ENCODE data around the gene MEIG1. TPM values are rescaled to one million over a fixed set of nuclear protein-coding genes. Genes with fewer than 3 reads are reported as not detected.
"Not testable (repeated sequence)": the region's sequence is repeated elsewhere in the genome, so short reads cannot be mapped to it uniquely, and the experiment has no call there.

MEIG1 gene
- total RNA-seq, 3 donors from 2014 or later (not counting 1 experiment from before 2014, with no cell fraction given), result not detected

DNA sequence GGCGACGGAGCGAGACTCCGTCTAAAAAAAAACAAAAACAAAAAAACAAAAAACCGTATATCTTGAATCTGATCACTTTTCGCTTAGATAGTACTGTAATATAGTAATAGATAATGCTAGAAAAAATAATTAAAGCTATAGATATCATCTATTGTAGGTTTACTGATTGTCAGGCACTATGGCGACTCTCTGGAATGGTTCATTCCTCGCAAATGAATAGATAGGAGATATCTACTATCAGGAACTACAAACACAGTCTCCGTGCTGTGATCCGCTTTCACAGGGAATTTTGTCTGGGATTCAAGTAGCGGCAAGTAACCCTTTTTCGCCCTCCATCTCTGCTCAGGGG, 342 bp upstream of the MEIG1 start:
- H3K9me3 ChIP-seq (ENCODE audit: control insufficient read depth, insufficient read depth, low read length), result no peaks in the 10 kb centered on the region
- no peaks in the 10 kb centered on the region for H3K36me3 ChIP-seq (ENCODE audit: control insufficient read depth, insufficient read depth, low read length)
- no peaks in the 10 kb centered on the region for H3K36me3 Mint-ChIP-seq
- peak overlapping the region; percentile 95 to 96 for H3K27ac Mint-ChIP-seq
- peaks cover 17% of the 10 kb centered on the region for H3K4me1 ChIP-seq (ENCODE audit: control insufficient read depth, insufficient read depth, low read length)
- H3K27ac ChIP-seq (ENCODE audit: low read length), result peak overlapping the region; percentile 76
- no peaks in the 10 kb centered on the region for H3K27me3 ChIP-seq (ENCODE audit: control insufficient read depth, insufficient read depth, low read length)
- H3K4me3 ChIP-seq (ENCODE audit: low read length), result peak overlapping the region; percentile 78
- WGBS (ENCODE audit: insufficient coverage), result 13% methylated on average over 4 of the region's 12 CpGs
- H3K4me1 Mint-ChIP-seq, result peaks cover 22 to 26% of the 10 kb centered on the region in 2 donors
- no peaks in the 10 kb centered on the region for H3K27me3 Mint-ChIP-seq (ENCODE audit: low read depth in 2 of 2)
- ATAC-seq (no peak), DNase-seq (no peak)
- TF ChIP-seq, protein P1, sequence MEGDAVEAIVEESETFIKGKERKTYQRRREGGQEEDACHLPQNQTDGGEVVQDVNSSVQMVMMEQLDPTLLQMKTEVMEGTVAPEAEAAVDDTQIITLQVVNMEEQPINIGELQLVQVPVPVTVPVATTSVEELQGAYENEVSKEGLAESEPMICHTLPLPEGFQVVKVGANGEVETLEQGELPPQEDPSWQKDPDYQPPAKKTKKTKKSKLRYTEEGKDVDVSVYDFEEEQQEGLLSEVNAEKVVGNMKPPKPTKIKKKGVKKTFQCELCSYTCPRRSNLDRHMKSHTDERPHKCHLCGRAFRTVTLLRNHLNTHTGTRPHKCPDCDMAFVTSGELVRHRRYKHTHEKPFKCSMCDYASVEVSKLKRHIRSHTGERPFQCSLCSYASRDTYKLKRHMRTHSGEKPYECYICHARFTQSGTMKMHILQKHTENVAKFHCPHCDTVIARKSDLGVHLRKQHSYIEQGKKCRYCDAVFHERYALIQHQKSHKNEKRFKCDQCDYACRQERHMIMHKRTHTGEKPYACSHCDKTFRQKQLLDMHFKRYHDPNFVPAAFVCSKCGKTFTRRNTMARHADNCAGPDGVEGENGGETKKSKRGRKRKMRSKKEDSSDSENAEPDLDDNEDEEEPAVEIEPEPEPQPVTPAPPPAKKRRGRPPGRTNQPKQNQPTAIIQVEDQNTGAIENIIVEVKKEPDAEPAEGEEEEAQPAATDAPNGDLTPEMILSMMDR (IDR thresholded peaks at IDR 0.05), result no peak
- H3K9me3 Mint-ChIP-seq, result no peaks in the 10 kb centered on the region
- intact Hi-C loops (cut with micrococcal nuclease), result no loop called here
- peak overlapping the region; percentile 97 for H3K4me3 Mint-ChIP-seq

DNA sequence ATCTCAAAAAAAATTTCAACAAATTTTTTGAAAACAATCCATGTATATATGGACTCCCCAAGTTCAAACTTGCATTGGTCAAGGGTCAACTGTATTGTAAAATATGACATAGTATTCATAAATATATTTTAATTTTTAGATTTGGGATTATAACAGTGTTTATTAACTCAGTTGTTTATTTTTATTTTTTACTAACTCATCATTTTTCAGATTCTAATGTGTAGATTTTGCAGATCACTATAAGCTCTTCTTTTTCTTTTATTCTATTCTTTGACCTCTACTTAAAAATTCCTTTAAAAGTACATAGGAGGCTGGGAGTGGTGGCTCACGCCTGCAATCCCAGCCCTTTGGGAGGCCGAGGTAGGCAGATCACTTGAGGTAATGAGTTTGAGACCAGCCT, 8.7 kb downstream of the MEIG1 start:
- H3K4me1 Mint-ChIP-seq, result no peaks in the 10 kb centered on the region
- H3K9me3 Mint-ChIP-seq, result no peaks in the 10 kb centered on the region
- ATAC-seq, result no peak
- Histone ChIP-seq H3K36me3 (ENCODE audit: control insufficient read depth, insufficient read depth, low read length) (no peaks in the 10 kb centered on the region), H3K27me3 (ENCODE audit: control insufficient read depth, insufficient read depth, low read length) (no peaks in the 10 kb centered on the region), H3K9me3 (ENCODE audit: control insufficient read depth, insufficient read depth, low read length) (no peaks in the 10 kb centered on the region), H3K27ac (ENCODE audit: low read length) (no peak overlapping the region), H3K4me3 (ENCODE audit: low read length) (no peak overlapping the region), H3K4me1 (ENCODE audit: control insufficient read depth, insufficient read depth, low read length) (no peaks in the 10 kb centered on the region)
- no peak overlapping the region for H3K27ac Mint-ChIP-seq
- H3K27me3 Mint-ChIP-seq (ENCODE audit: low read depth in 2 of 2), result no peaks in the 10 kb centered on the region
- 92% methylated on average over 2 of the region's 2 CpGs for WGBS (ENCODE audit: insufficient coverage)
- TF ChIP-seq, protein P1 (IDR thresholded peaks at IDR 0.05), result no peak
- intact Hi-C loops (cut with micrococcal nuclease), result no loop called here
- no peak for DNase-seq
- H3K4me3 Mint-ChIP-seq, result no peak overlapping the region
- no peaks in the 10 kb centered on the region for H3K36me3 Mint-ChIP-seq

DNA sequence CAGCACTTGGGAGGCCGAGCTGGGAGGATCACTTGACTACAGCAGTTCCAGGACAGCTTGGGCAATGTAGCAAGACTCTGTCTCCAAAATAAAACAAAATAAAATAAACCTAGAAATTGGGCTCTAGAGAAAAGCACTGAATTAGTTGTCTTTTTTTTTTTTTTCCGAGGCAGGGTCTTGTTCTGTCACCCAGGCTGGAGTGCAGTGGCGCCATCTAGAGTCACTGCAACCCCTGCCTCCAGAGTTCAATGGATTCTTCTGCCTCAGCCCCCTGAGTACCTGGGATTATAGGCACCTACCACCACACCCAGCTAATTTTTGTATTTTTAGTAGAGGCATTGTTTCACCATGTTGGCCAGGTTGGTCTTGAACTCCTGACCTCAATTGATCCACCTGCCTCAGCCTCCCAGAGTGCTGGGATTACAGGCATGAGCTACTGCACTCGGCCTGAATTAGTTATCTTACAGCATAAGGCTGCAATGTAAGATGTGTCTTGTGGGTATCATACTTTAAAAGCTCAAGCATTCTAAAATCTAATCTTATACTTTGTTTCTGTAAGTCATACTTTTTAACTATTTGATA, 12.8 kb downstream of the MEIG1 start:
- no peaks in the 10 kb centered on the region for H3K36me3 ChIP-seq (ENCODE audit: control insufficient read depth, insufficient read depth, low read length)
- intact Hi-C loops (cut with micrococcal nuclease), result loop anchor here (1.0 to 2.0 kb wide), 2 partner anchors 473 to 775 kb away; no protein-coding TSS in a partner anchor
- Mint-ChIP-seq H3K27ac (no peak overlapping the region), H3K36me3 (no peaks in the 10 kb centered on the region), H3K9me3 (no peaks in the 10 kb centered on the region), H3K4me1 (peaks cover 0 to 8% of the 10 kb centered on the region in 2 donors), H3K4me3 (no peak overlapping the region), H3K27me3 (ENCODE audit: low read depth in 2 of 2) (peaks cover 8 to 11% of the 10 kb centered on the region in 2 donors)
- H3K27ac ChIP-seq (ENCODE audit: low read length), result no peak overlapping the region
- ATAC-seq (no peak), DNase-seq (peak in 1 of 2 donors; percentile 72)
- TF ChIP-seq, protein P1 (IDR thresholded peaks at IDR 0.05), result peak; percentile 61
- no peaks in the 10 kb centered on the region for H3K9me3 ChIP-seq (ENCODE audit: control insufficient read depth, insufficient read depth, low read length)
- H3K4me3 ChIP-seq (ENCODE audit: low read length), result no peak overlapping the region
- 37% methylated on average over 3 of the region's 4 CpGs for WGBS (ENCODE audit: insufficient coverage)
- H3K4me1 ChIP-seq (ENCODE audit: control insufficient read depth, insufficient read depth, low read length), result no peaks in the 10 kb centered on the region
- H3K27me3 ChIP-seq (ENCODE audit: control insufficient read depth, insufficient read depth, low read length), result no peaks in the 10 kb centered on the region

DNA sequence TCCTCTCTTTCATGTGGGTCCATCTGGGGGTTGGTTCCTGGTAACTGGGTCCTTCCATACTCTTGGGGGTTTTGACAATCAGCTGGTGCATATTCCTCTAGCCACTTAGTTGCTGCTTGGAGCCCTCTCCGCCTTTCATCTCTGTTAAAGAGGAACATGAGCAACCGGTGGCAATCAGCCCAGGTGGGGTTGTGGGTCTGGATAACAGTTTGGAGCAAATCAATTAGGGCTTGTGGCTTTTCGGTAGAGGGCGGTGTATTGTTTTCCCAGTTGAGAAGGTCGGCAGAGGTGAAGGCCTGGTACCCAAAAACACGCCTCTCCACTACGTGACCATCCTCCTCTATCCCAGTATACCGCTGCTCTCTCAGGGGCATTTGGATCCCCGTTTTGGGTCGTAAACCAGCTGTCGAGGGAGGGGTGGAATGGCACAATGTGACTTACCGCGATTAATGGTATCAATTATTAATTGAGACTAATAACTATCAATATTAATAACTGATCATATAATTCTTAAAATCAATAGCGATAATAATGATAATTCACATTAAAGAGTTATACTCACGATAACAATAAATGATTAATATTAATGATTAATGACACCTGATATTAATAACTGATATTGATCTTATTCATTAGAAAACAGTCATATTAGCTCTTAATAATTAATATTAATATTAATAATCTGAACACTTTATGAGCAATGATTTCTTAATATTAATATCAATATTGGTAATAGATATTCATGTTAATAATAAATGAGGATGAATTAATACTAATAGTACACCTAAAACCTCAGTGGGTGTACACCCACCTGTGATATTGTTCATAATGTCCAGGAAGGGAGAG, 15.2 kb downstream of the MEIG1 start:
- H3K4me3 Mint-ChIP-seq; H3K4me1 ChIP-seq (ENCODE audit: control insufficient read depth, insufficient read depth, low read length); H3K4me1 Mint-ChIP-seq; H3K9me3 ChIP-seq (ENCODE audit: control insufficient read depth, insufficient read depth, low read length); intact Hi-C loops (cut with micrococcal nuclease); H3K36me3 ChIP-seq (ENCODE audit: control insufficient read depth, insufficient read depth, low read length); H3K36me3 Mint-ChIP-seq; H3K4me3 ChIP-seq (ENCODE audit: low read length); H3K9me3 Mint-ChIP-seq; H3K27me3 ChIP-seq (ENCODE audit: control insufficient read depth, insufficient read depth, low read length); H3K27ac ChIP-seq (ENCODE audit: low read length); H3K27ac Mint-ChIP-seq; ATAC-seq; DNase-seq: not testable (repeated sequence)
- H3K27me3 Mint-ChIP-seq (ENCODE audit: low read depth in 2 of 2), result peaks cover 8 to 11% of the 10 kb centered on the region in 2 donors
- 67% methylated on average over 11 of the region's 15 CpGs for WGBS (ENCODE audit: insufficient coverage)
